ENCODE measurements around the gene SUSD2.

DNA sequence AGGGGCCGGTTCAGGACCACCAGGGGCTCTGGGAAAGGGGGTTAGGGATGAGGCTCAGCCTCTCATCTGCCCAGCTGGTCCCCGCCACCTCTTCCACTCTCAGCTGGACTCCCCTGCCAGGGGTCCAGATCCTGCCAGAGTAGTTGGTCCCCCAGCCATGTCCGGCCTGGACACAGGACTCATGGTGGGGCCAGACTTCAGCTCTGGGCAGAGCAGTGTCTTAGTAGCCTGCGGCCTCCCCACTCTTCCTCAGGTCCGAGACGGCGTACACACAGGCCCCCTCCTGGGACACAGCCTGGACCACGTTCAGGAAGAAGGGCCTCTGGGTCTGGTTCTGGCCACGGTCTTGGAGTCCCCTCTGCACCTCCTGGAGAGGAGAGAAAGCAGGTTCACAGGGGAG, 38.5 kb downstream of the SUSD2 start:
- TF ChIP-seq POLR2A (IDR thresholded peaks at IDR 0.05; ENCODE audit: low read depth, low read length) = no peak
- TF ChIP-seq POLR2AphosphoS5 (IDR thresholded peaks at IDR 0.05; ENCODE audit: low read depth, low read length) = no peak
- no peak for TF ChIP-seq POU2F2 (IDR thresholded peaks at IDR 0.05; ENCODE audit: low read depth, low read length)
- no peak for TF ChIP-seq PAX5 (IDR thresholded peaks at IDR 0.05; ENCODE audit: insufficient read depth, low read length, severe bottlenecking)

Measured in GM12891 (cell line).